Thyroid gland (tissue), 4 donors: Measurements from ENCODE around the gene GLB1L3.

Experiments
- POLR2A ChIP-seq, 2 donors: fragments of 450-650 bp; IDR thresholded peaks; one replicate each; pipeline ENCODE4 v1.6.1; 2017; ENCODE audit warnings: antibody characterized with exemption in 2 of 2, mild to moderate bottlenecking in 2 of 2, moderate library complexity in 1 of 2
- TF ChIP-seq, protein P1 (sequence below), 6 experiments: fragments of 200-600 bp in 3 of 6; fragments of 450-650 bp in 3 of 6; sonication (generic) in 3 of 6; IDR thresholded peaks; one replicate each; pipeline ENCODE4 v1.5.1; 2016 to 2019; ENCODE audit warnings: antibody characterized with exemption in 6 of 6, mild to moderate bottlenecking in 2 of 6, inconsistent platforms in 1 of 6, moderate library complexity in 1 of 6

DNA sequence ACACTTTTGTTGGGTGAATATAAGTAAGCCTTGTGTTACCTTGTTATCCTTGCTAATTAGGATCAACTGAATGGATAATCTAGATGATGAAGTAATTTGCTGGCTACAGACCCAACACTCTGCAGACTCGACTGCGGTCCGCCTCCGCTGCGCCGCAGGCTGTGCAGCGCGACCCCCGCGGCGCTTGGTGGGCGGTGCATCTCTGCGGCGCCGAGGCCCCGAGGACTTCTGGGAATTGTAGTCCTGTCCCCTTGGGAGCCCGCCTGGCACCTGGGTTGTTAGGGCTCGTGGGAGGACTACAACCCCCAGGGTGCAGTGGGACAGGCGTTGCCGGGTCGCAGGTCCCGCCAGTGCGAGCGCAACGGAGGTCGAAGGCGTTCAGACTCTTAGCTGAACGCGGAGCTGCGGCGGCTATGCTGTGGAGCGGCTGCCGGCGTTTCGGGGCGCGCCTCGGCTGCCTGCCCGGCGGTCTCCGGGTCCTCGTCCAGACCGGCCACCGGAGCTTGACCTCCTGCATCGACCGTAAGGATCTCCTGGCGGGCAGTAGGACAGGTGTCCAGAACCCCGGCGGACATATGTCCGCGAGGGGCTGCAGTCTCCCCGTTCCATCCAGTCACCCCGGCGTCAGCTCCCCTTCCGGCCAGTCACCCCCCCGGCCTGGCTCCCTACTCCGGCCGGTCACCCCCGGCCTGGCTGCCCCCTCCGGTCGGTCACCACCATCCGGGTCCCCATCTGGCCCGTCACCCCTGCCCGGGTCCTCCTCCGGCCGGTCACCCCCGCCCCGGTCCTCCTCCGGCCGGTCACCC is 22.8 kb upstream of the GLB1L3 start, which contains the start of the genes ACAD8 and THYN1:
- TF ChIP-seq, protein P1, sequence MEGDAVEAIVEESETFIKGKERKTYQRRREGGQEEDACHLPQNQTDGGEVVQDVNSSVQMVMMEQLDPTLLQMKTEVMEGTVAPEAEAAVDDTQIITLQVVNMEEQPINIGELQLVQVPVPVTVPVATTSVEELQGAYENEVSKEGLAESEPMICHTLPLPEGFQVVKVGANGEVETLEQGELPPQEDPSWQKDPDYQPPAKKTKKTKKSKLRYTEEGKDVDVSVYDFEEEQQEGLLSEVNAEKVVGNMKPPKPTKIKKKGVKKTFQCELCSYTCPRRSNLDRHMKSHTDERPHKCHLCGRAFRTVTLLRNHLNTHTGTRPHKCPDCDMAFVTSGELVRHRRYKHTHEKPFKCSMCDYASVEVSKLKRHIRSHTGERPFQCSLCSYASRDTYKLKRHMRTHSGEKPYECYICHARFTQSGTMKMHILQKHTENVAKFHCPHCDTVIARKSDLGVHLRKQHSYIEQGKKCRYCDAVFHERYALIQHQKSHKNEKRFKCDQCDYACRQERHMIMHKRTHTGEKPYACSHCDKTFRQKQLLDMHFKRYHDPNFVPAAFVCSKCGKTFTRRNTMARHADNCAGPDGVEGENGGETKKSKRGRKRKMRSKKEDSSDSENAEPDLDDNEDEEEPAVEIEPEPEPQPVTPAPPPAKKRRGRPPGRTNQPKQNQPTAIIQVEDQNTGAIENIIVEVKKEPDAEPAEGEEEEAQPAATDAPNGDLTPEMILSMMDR (IDR thresholded peaks at IDR 0.05): peak in 5 of 6 experiments; percentile 10 to 61 (median 39)
- peak in 1 of 2 donors; percentile 84 for TF ChIP-seq POLR2A (IDR thresholded peaks at IDR 0.05)
